ENCODE results near the gene CRISPLD2. TPM values are rescaled to one million over a fixed set of nuclear protein-coding genes. Genes with fewer than 3 reads are reported as not detected.

The CRISPLD2 gene
- polyA plus RNA-seq, 1 experiment, result 103 TPM

DNA sequence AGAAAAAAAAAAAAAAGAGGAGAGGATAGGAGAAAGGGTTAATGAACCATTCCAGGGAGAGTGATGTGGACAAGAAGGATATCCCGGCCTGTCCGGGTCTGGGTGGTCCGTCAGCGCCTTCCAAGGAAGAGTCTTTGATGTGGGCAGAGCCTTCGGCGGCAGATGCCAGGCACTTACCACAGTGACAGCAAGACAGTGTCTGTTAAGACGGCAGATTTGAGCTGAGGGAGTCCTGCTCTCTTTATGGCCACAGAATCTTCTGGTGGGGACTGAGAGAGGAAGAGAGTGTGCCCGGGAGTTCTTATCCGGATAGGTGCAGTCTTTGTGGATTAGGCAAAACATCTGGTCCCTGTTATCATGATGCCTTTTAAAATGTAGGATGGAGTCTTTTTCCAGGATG lies 96.4 kb downstream of the CRISPLD2 start:
- no peak overlapping the region for H3K4me3 ChIP-seq (ENCODE audit: low read depth, low read length)
- DNase-seq (ENCODE audit: low read depth, low spot score), result no peak
- H3K27me3 ChIP-seq (ENCODE audit: control insufficient read depth, insufficient read depth, low read length), result peaks cover 23% of the 10 kb centered on the region
- H3K27ac ChIP-seq (ENCODE audit: low read depth, low read length), result no peak overlapping the region
- ChIA-PET POLR2A (no interaction called here), CTCF (no interaction called here)
- TF ChIP-seq, protein P1, sequence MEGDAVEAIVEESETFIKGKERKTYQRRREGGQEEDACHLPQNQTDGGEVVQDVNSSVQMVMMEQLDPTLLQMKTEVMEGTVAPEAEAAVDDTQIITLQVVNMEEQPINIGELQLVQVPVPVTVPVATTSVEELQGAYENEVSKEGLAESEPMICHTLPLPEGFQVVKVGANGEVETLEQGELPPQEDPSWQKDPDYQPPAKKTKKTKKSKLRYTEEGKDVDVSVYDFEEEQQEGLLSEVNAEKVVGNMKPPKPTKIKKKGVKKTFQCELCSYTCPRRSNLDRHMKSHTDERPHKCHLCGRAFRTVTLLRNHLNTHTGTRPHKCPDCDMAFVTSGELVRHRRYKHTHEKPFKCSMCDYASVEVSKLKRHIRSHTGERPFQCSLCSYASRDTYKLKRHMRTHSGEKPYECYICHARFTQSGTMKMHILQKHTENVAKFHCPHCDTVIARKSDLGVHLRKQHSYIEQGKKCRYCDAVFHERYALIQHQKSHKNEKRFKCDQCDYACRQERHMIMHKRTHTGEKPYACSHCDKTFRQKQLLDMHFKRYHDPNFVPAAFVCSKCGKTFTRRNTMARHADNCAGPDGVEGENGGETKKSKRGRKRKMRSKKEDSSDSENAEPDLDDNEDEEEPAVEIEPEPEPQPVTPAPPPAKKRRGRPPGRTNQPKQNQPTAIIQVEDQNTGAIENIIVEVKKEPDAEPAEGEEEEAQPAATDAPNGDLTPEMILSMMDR (IDR thresholded peaks at IDR 0.05; ENCODE audit: low read depth, low read length), result no peak
- H3K9me3 ChIP-seq (ENCODE audit: control insufficient read depth, insufficient read depth, low read length), result no peaks in the 10 kb centered on the region

DNA sequence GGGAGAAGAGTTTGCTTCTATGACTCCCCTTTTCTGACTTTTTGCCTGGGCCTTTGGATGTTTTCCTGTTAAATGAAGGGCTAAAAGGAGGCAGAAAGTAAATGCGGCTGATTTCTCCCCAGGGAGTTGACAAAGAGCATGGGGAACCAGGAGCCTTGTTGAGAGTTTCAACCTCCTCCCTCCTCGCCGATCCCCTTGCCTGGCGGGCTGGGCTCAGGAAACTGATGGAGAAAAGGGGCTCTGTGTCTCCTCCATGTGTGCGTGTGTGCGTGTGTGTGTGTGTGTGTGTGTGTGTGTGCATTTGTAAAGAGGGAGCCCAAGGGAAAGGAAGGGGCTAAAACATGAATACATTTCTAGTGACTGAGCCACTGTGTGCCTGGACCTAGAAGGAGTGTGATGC lies 97.1 kb downstream of the CRISPLD2 start:
- CTCF ChIA-PET, result interaction anchor here (0.6 kb wide), 1 partner anchor 34 kb away, joined by 4 read pairs; no protein-coding TSS in a partner anchor
- POLR2A ChIA-PET, result no interaction called here
- Histone ChIP-seq H3K9me3 (ENCODE audit: control insufficient read depth, insufficient read depth, low read length) (no peaks in the 10 kb centered on the region), H3K4me3 (ENCODE audit: low read depth, low read length) (no peak overlapping the region), H3K27ac (ENCODE audit: low read depth, low read length) (no peak overlapping the region), H3K27me3 (ENCODE audit: control insufficient read depth, insufficient read depth, low read length) (peaks cover 23% of the 10 kb centered on the region)
- DNase-seq (ENCODE audit: low read depth, low spot score), result no peak
- TF ChIP-seq, protein P1 (IDR thresholded peaks at IDR 0.05; ENCODE audit: low read depth, low read length), result no peak

DNA sequence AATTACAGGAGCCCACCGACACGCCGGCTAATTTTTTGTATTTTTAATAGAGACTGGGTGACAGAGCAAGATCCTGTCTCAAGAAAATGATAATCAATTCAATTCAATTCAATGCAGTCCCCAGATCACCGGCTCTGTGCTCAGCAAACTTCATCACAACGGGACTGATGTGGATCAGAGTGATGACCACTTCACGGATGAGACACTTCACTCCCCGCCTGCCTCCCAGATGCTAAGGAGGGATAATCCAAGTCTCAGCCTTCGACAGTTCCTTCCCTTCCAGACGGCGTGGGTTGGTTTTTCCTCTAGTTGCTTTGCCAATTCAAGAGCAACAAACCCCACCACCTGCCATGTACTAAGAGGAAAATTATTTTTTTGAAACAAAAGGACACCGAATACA lies 97.7 kb downstream of the CRISPLD2 start:
- TF ChIP-seq, protein P1 (IDR thresholded peaks at IDR 0.05; ENCODE audit: low read depth, low read length), result no peak
- Histone ChIP-seq H3K4me3 (ENCODE audit: low read depth, low read length) (no peak overlapping the region), H3K9me3 (ENCODE audit: control insufficient read depth, insufficient read depth, low read length) (no peaks in the 10 kb centered on the region), H3K27me3 (ENCODE audit: control insufficient read depth, insufficient read depth, low read length) (peaks cover 23% of the 10 kb centered on the region), H3K27ac (ENCODE audit: low read depth, low read length) (no peak overlapping the region)
- ChIA-PET CTCF (no interaction called here), POLR2A (no interaction called here)
- DNase-seq (ENCODE audit: low read depth, low spot score), result no peak

DNA sequence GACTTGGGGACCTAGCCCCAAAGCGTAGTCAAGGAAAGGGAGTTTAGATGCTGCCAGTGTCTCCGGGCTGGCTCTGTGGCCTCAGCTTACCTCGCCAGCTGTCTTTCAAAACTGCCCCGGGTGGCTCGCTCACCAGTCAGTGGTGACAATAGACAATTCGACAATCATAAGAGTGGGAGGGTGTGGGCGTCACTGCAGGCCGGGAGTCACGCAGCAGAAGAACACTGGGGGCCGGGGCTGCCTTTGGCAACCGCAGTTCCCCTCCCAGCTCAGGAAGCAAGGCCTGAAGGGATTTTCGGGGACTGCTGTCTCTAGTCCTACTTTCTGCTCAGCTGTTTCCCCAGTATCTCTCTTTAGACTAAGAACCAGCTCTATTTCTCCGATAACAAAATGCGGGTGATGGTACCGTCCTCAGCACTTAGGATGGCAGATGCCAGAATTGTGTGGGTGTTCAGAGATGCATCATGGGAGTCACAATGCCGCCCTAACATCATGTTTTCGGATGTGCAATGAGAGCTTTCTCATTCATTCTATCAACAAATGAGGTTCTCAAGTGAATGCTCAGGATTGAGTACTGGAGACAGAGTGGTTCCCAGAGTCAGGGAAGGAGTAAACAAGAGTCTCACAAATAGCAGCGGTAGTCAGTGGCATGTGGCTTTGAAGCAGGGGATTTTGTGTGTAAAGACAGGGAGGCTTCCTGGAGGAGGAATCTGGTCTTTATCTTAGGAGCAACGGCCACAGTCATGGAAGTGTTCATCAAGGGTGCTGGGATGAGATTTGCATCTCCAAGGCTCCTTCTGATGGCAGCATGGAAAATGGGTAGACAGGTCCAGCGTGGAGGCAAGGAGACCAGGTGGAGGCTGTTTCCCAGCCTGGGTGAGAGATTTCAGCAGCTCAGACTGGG lies 98.5 kb downstream of the CRISPLD2 start:
- DNase-seq (ENCODE audit: low read depth, low spot score), result no peak
- ChIA-PET POLR2A (no interaction called here), CTCF (no interaction called here)
- Histone ChIP-seq H3K27me3 (ENCODE audit: control insufficient read depth, insufficient read depth, low read length) (peaks cover 23% of the 10 kb centered on the region), H3K4me3 (ENCODE audit: low read depth, low read length) (no peak overlapping the region), H3K27ac (ENCODE audit: low read depth, low read length) (no peak overlapping the region), H3K9me3 (ENCODE audit: control insufficient read depth, insufficient read depth, low read length) (no peaks in the 10 kb centered on the region)
- TF ChIP-seq, protein P1 (IDR thresholded peaks at IDR 0.05; ENCODE audit: low read depth, low read length), result no peak

DNA sequence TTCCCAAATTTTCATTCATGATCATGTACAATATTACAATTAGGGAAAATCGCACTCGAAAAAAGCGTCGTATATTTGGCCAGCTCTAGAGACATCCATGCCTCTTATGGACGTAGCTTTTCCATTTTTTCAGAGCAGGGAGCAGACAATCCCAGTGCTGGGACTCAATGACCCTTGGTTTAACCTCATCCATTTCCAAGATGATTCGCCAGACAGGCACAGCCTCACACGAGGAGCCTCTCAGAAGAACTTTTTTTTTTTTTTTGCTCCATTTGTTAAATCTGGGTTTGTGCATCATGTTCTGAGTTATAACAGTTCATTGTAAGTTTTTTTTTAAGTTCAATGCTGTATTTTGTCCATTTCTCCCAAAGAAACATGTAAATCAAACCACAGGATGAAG lies 99.5 kb downstream of the CRISPLD2 start:
- H3K9me3 ChIP-seq (ENCODE audit: control insufficient read depth, insufficient read depth, low read length), result no peaks in the 10 kb centered on the region
- H3K4me3 ChIP-seq (ENCODE audit: low read depth, low read length), result no peak overlapping the region
- DNase-seq (ENCODE audit: low read depth, low spot score), result no peak
- H3K27ac ChIP-seq (ENCODE audit: low read depth, low read length), result no peak overlapping the region
- peaks cover 23% of the 10 kb centered on the region for H3K27me3 ChIP-seq (ENCODE audit: control insufficient read depth, insufficient read depth, low read length)
- TF ChIP-seq, protein P1 (IDR thresholded peaks at IDR 0.05; ENCODE audit: low read depth, low read length), result no peak
- ChIA-PET POLR2A (interaction anchor here (0.7 to 1.0 kb wide), 3 partner anchors 8 to 99 kb away, joined by 3 to 9 read pairs (median 5); partner anchors contain the start of gene CRISPLD2), CTCF (no interaction called here)

All from AG04450 (cell line).